ENCODE measurements around the gene MYO5B. TPM values are rescaled to one million over a fixed set of nuclear protein-coding genes. Genes with fewer than 3 reads are reported as not detected.

MYO5B gene
- total RNA-seq, 4 donors from 2014 or later = 58.2 to 102 (median 89.9) TPM

GRCh38 chr18:49955263-49955662, 239.7 kb downstream of the MYO5B start:
- Histone ChIP-seq H3K27me3 (no peaks in the 10 kb centered on the region), H3K4me3 (replicated peaks in 1 of 3) (no peak overlapping the region), H3K27ac (no peak overlapping the region), H3K4me1 (no peaks in the 10 kb centered on the region), H3K9me3 (no peaks in the 10 kb centered on the region), H3K36me3 (peaks cover 0 to 3% of the 10 kb centered on the region in 2 donors)
- DNase-seq = no peak
- TF ChIP-seq POLR2A (IDR thresholded peaks at IDR 0.05) (no peak), CTCF (IDR thresholded peaks at IDR 0.05) (no peak)
- intact Hi-C loops (cut with DNase I) = no loop called here
- WGBS, 2 donors = 87 to 92% methylated on average over 5 of the region's 5 CpGs

- WGBS, 2 donors = 75 to 90% methylated on average over 1 of the region's 1 CpG
- H3K9me3 ChIP-seq = no peaks in the 10 kb centered on the region
- intact Hi-C loops (cut with DNase I) = no loop called here
- H3K27ac ChIP-seq = no peak overlapping the region
- no peaks in the 10 kb centered on the region for H3K27me3 ChIP-seq
- no peaks in the 10 kb centered on the region for H3K4me1 ChIP-seq
- DNase-seq = no peak
- no peak overlapping the region for H3K4me3 ChIP-seq (replicated peaks in 1 of 3)
- TF ChIP-seq POLR2A (IDR thresholded peaks at IDR 0.05) = no peak
- TF ChIP-seq CTCF (IDR thresholded peaks at IDR 0.05) = no peak
- peaks cover 0 to 3% of the 10 kb centered on the region in 2 donors for H3K36me3 ChIP-seq
These were observed 241.6 kb downstream of the MYO5B start for GRCh38 chr18:49953391-49953790.

GRCh38 chr18:49949951-49950395, 245.0 kb downstream of the MYO5B start:
- 49 to 50% methylated on average over 2 of the region's 2 CpGs for whole genome bisulfite sequencing, 2 donors
- no peaks in the 10 kb centered on the region for H3K4me1 ChIP-seq
- intact Hi-C loops (cut with DNase I) = no loop called here
- no peaks in the 10 kb centered on the region for H3K9me3 ChIP-seq
- no peak for TF ChIP-seq POLR2A (IDR thresholded peaks at IDR 0.05)
- DNase-seq = no peak
- H3K27me3 ChIP-seq = no peaks in the 10 kb centered on the region
- H3K27ac ChIP-seq = no peak overlapping the region
- H3K4me3 ChIP-seq (replicated peaks in 1 of 3) = no peak overlapping the region
- H3K36me3 ChIP-seq = peaks cover 0 to 3% of the 10 kb centered on the region in 2 donors

GRCh38 chr18:49948975-49949374, 246.0 kb downstream of the MYO5B start:
- H3K27me3 ChIP-seq = no peaks in the 10 kb centered on the region
- no peak overlapping the region for H3K4me3 ChIP-seq (replicated peaks in 1 of 3)
- DNase-seq = no peak
- intact Hi-C loops (cut with DNase I) = no loop called here
- H3K27ac ChIP-seq = no peak overlapping the region
- H3K9me3 ChIP-seq = no peaks in the 10 kb centered on the region
- TF ChIP-seq POLR2A (IDR thresholded peaks at IDR 0.05) = no peak
- TF ChIP-seq CTCF (IDR thresholded peaks at IDR 0.05) = no peak
- H3K36me3 ChIP-seq = peaks cover 0 to 3% of the 10 kb centered on the region in 2 donors
- H3K4me1 ChIP-seq = no peaks in the 10 kb centered on the region
- 80% methylated on average over 1 of the region's 1 CpG for WGBS, 2 donors

GRCh38 chr18:49944663-49945062, 250.3 kb downstream of the MYO5B start:
- intact Hi-C loops (cut with DNase I) = no loop called here
- H3K4me3 ChIP-seq (replicated peaks in 1 of 3) = no peak overlapping the region
- 66 to 77% methylated on average over 8 of the region's 8 CpGs for WGBS, 2 donors
- no peaks in the 10 kb centered on the region for H3K36me3 ChIP-seq
- no peaks in the 10 kb centered on the region for H3K9me3 ChIP-seq
- no peaks in the 10 kb centered on the region for H3K4me1 ChIP-seq
- TF ChIP-seq CTCF (IDR thresholded peaks at IDR 0.05) (peak in 2 of 6 experiments; percentile 25 to 32), POLR2A (IDR thresholded peaks at IDR 0.05) (no peak)
- no peak overlapping the region for H3K27ac ChIP-seq
- peak; percentile 9 to 21 for DNase-seq
- H3K27me3 ChIP-seq = no peaks in the 10 kb centered on the region

GRCh38 chr18:49936821-49937220, 258.1 kb downstream of the MYO5B start:
- Histone ChIP-seq H3K36me3 (peaks cover 0 to 4% of the 10 kb centered on the region in 2 donors), H3K27ac (no peak overlapping the region), H3K27me3 (no peaks in the 10 kb centered on the region), H3K9me3 (no peaks in the 10 kb centered on the region), H3K4me3 (replicated peaks in 1 of 3) (no peak overlapping the region), H3K4me1 (no peaks in the 10 kb centered on the region)
- intact Hi-C loops (cut with DNase I) = no loop called here
- 81 to 96% methylated on average over 4 of the region's 4 CpGs for WGBS, 2 donors
- DNase-seq = no peak
- TF ChIP-seq CTCF (IDR thresholded peaks at IDR 0.05) (no peak), POLR2A (IDR thresholded peaks at IDR 0.05) (no peak)

Data from thyroid gland (tissue), 4 donors.